ENCODE data around the gene ME2. TPM values are rescaled to one million over a fixed set of nuclear protein-coding genes. Genes with fewer than 3 reads are reported as not detected.

Gene ME2
- total RNA-seq, 2 experiments from 2014 or later: 39.0 to 62.0 TPM

DNA sequence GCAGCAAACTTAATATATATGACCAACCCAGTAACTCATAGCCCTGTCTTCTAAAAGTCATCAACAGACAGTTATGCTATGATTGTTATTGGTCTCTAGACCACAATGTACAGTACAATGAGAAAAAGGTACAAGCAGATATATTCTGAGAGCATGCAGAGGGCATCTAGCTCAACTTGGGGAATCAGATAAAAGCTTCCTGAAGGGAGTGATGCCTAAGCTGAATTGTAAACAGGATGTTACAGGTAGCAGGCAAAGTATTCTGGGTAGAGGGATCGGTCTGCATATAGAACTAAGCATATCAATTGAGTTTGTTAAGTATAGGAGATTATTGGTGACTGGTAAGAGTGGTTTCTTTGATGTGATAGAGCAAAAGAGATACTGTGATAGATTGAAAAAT lies 30.3 kb downstream of the ME2 start:
- intact Hi-C loops (cut with micrococcal nuclease; ENCODE audit: unreplicated experiment): no loop called here
- ChIA-PET CTCF (ENCODE audit: unreplicated experiment) (no interaction called here), POLR2A (no interaction called here)
- Histone ChIP-seq H4K20me1 (ENCODE audit: insufficient read depth, low read length) (no peaks in the 10 kb centered on the region), H3K79me2 (ENCODE audit: insufficient read depth, low read depth, low read length) (no peaks in the 10 kb centered on the region), H3K4me1 (ENCODE audit: insufficient read depth, low read length, poor library complexity, severe bottlenecking) (no peaks in the 10 kb centered on the region), H3K27ac (ENCODE audit: low read depth, low read length, poor library complexity, severe bottlenecking) (no peak overlapping the region), H3K9me3 (ENCODE audit: low read length) (no peaks in the 10 kb centered on the region), H2AFZ (ENCODE audit: low read length) (no peak overlapping the region), H3K4me3 (ENCODE audit: low read depth, low read length, poor library complexity, severe bottlenecking) (no peak overlapping the region), H3K36me3 (ENCODE audit: insufficient read depth, low read length) (peaks cover 70% of the 10 kb centered on the region), H3K4me2 (ENCODE audit: low read length) (no peak overlapping the region), H3K9me2 (ENCODE audit: insufficient read depth, low read length) (no peaks in the 10 kb centered on the region)
- no TSS peak for BruUV-seq (replicated peaks)
- TF ChIP-seq, protein P1, sequence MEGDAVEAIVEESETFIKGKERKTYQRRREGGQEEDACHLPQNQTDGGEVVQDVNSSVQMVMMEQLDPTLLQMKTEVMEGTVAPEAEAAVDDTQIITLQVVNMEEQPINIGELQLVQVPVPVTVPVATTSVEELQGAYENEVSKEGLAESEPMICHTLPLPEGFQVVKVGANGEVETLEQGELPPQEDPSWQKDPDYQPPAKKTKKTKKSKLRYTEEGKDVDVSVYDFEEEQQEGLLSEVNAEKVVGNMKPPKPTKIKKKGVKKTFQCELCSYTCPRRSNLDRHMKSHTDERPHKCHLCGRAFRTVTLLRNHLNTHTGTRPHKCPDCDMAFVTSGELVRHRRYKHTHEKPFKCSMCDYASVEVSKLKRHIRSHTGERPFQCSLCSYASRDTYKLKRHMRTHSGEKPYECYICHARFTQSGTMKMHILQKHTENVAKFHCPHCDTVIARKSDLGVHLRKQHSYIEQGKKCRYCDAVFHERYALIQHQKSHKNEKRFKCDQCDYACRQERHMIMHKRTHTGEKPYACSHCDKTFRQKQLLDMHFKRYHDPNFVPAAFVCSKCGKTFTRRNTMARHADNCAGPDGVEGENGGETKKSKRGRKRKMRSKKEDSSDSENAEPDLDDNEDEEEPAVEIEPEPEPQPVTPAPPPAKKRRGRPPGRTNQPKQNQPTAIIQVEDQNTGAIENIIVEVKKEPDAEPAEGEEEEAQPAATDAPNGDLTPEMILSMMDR (conservative IDR thresholded peaks at IDR 0.05; ENCODE audit: low read length): no peak
- no peak for TF ChIP-seq EZH2phosphoT487 (IDR thresholded peaks at IDR 0.05; ENCODE audit: borderline replicate concordance, low read depth, low read length)
- no peak for DNase-seq (ENCODE audit: low spot score)

DNA sequence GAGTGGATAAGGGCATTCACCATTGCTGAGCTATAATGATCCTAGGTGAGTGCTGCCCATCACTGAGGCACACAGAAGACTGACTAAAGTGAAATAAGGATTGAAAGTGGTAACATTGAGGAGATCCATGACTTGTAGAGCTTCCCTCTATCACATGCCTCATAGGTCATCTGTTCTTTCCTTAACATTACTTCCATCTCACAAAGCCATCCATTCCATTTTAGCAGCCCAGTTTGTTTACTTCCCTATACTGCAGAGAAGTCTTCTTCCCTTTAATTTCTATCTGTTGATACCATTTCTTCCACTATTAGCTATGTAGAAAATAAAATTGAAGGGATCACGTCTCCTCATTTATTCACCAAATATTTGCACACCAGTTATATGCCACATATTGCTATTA lies 32.1 kb downstream of the ME2 start:
- no TSS peak for BruUV-seq (replicated peaks)

DNA sequence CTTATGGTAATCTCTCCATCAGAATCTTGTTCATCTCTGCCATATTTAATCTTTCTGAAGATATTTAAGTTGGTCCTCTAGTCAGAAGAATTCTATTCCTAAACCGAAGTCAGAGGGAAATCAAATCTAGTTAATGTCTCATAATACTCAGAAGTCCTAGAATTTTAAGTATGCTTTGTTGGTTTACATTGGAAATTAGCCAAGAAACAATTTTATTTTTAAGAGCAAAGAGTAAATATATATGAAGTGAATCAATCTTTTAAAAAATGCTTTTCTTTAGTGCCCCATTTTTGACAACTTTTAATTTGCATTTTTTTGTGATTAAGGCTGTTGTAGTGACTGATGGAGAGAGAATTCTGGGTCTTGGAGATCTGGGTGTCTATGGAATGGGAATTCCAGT lies 38.1 kb downstream of the ME2 start:
- BruUV-seq (replicated peaks): no TSS peak
- H3K9me2 ChIP-seq (ENCODE audit: insufficient read depth, low read length): no peaks in the 10 kb centered on the region
- ChIA-PET CTCF (ENCODE audit: unreplicated experiment) (no interaction called here), POLR2A (no interaction called here)
- H3K4me1 ChIP-seq (ENCODE audit: insufficient read depth, low read length, poor library complexity, severe bottlenecking): no peaks in the 10 kb centered on the region
- H4K20me1 ChIP-seq (ENCODE audit: insufficient read depth, low read length): no peaks in the 10 kb centered on the region
- TF ChIP-seq, protein P1 (conservative IDR thresholded peaks at IDR 0.05; ENCODE audit: low read length): no peak
- TF ChIP-seq EZH2phosphoT487 (IDR thresholded peaks at IDR 0.05; ENCODE audit: borderline replicate concordance, low read depth, low read length): no peak
- H3K36me3 ChIP-seq (ENCODE audit: insufficient read depth, low read length): peaks cover 56% of the 10 kb centered on the region
- intact Hi-C loops (cut with micrococcal nuclease; ENCODE audit: unreplicated experiment): no loop called here
- H3K9me3 ChIP-seq (ENCODE audit: low read length): no peaks in the 10 kb centered on the region
- no peak overlapping the region for H3K4me2 ChIP-seq (ENCODE audit: low read length)
- no peak overlapping the region for H3K4me3 ChIP-seq (ENCODE audit: low read depth, low read length, poor library complexity, severe bottlenecking)
- H3K27ac ChIP-seq (ENCODE audit: low read depth, low read length, poor library complexity, severe bottlenecking): no peak overlapping the region
- no peak for DNase-seq (ENCODE audit: low spot score)
- H2AFZ ChIP-seq (ENCODE audit: low read length): no peak overlapping the region
- no peaks in the 10 kb centered on the region for H3K79me2 ChIP-seq (ENCODE audit: insufficient read depth, low read depth, low read length)

More for the DNA sequence above, 32.1 kb downstream of the ME2 start:
- H3K4me1 ChIP-seq (ENCODE audit: insufficient read depth, low read length, poor library complexity, severe bottlenecking): no peaks in the 10 kb centered on the region
- TF ChIP-seq EZH2phosphoT487 (IDR thresholded peaks at IDR 0.05; ENCODE audit: borderline replicate concordance, low read depth, low read length): no peak
- TF ChIP-seq, protein P1 (conservative IDR thresholded peaks at IDR 0.05; ENCODE audit: low read length): no peak
- H4K20me1 ChIP-seq (ENCODE audit: insufficient read depth, low read length): no peaks in the 10 kb centered on the region
- no peaks in the 10 kb centered on the region for H3K9me3 ChIP-seq (ENCODE audit: low read length)
- intact Hi-C loops (cut with micrococcal nuclease; ENCODE audit: unreplicated experiment): no loop called here
- H3K4me3 ChIP-seq (ENCODE audit: low read depth, low read length, poor library complexity, severe bottlenecking): no peak overlapping the region
- no peak overlapping the region for H2AFZ ChIP-seq (ENCODE audit: low read length)
- ChIA-PET POLR2A (no interaction called here), CTCF (ENCODE audit: unreplicated experiment) (no interaction called here)
- H3K79me2 ChIP-seq (ENCODE audit: insufficient read depth, low read depth, low read length): no peaks in the 10 kb centered on the region
- DNase-seq (ENCODE audit: low spot score): no peak
- H3K27ac ChIP-seq (ENCODE audit: low read depth, low read length, poor library complexity, severe bottlenecking): no peak overlapping the region
- H3K9me2 ChIP-seq (ENCODE audit: insufficient read depth, low read length): no peaks in the 10 kb centered on the region
- H3K4me2 ChIP-seq (ENCODE audit: low read length): no peak overlapping the region
- H3K36me3 ChIP-seq (ENCODE audit: insufficient read depth, low read length): peaks cover 65% of the 10 kb centered on the region

Data from OCI-LY7 (cell line).